GM21825 (cell line): ENCODE data around the gene VWF.
A peak's percentile ranks its signal among the peaks of the same experiment; 100 is the strongest.
"Not testable (repeated sequence)": the region's sequence is repeated elsewhere in the genome, so short reads cannot be mapped to it uniquely, and the experiment has no call there.

Source experiments
- ATAC-seq: cut with Tn5 transposase; IDR thresholded peaks from one replicate; pipeline ENCODE4 v1.9.1; 2021; ENCODE audit warnings: mild to moderate bottlenecking, moderate library complexity; ENCODE audit not compliant: unreplicated experiment

Gene VWF

GRCh38 chr12:6041891-6042290 is 82.6 kb downstream of the VWF start:
- no peak for ATAC-seq

GRCh38 chr12:6040815-6041214 is 83.7 kb downstream of the VWF start:
- no peak for ATAC-seq

DNA sequence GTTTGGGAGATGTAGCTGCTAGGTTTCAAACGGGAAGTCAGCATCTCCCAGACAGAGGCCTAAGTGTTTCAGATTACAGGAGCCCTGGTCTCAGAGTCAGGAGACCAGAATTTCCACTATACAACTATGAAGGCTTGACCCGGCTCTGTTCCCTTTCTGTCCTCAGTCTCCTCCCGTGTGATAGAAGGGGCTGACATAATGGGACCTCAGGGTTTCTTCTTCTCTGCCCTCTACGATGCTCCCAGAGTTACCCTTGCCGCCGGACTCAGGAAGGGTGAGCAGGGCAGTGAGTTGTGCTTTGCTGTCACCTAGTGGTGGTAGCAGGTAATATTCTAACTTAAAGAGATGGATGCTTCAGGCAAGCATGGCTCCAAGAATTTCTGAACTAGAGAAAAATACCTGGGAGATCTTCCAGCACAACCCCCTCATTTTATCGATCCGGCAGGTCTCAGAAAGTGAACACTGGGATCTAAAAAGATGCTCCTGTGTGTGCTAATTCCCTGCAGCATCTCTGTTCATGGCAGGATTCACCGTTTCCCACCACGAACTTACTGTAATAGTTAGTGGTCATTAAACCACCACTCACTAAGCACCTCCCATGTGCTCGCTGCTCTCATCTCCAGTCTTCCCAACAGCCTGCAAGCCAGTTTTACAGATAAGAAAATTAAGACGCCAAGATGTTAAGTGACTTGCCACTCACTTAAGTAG is 84.4 kb downstream of the VWF start:
- ATAC-seq: peak; percentile 48

DNA sequence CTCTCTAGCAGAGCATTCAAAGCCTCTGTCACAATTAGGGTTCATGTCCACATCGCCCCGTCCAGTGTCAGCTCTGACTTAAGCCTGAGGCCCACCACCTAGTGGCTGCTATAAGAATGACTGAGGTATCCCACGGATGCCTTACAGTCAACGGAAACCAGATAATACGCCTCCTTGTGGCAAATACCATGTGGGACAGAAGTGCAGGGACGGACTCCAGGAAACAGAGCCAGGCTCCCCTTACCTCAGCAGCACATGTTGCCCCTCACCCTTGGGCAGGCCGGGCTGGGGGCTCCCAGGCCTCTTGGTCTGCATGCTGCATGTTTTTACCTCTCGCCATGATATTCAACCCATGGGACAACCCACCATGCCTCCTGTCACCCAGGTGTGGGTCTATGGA is 86.3 kb downstream of the VWF start:
- ATAC-seq: no peak

GRCh38 chr12:6037459-6037858 is 87.0 kb downstream of the VWF start:
- no peak for ATAC-seq

DNA sequence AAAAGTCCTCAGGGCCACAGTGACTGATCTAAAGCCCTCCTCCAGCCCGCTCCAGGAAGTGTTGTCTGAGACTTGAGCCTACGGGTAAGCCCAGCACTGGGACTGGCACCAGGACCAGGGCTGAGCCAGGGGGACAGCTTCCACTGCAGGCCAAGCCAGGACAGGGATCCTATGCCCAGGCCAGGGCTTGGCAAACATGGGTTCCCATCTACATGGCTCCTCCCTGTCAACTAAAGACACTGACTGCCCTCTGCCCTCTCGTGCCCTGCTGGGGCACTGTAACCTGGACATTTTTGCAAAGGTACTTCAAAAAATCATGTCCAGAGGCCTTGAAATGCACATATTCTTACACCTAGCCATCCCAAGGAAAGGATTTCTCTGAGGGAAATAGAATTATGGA is 88.0 kb downstream of the VWF start:
- ATAC-seq: no peak

GRCh38 chr12:6034596-6034995 is 89.9 kb downstream of the VWF start:
- no peak for ATAC-seq

DNA sequence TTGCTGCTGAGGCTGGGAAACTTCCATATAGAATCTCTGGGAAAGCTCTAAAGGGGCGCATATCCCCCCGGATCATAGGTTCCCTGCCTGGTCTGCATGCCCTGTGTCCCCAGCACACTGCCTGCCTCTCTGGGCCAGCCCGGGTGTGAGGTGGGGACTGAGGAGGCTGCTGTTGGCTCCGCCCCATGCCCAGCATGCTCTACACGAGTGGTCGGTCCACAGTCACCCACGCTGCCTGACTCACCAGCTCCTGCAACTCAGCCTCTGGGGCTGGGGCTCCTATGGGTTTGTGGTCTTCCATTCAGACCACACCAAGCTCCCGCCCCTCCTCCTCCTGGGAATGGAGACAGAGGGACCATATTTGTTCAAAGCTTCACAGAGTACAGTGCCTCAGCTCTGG is 90.9 kb downstream of the VWF start:
- ATAC-seq: no peak

DNA sequence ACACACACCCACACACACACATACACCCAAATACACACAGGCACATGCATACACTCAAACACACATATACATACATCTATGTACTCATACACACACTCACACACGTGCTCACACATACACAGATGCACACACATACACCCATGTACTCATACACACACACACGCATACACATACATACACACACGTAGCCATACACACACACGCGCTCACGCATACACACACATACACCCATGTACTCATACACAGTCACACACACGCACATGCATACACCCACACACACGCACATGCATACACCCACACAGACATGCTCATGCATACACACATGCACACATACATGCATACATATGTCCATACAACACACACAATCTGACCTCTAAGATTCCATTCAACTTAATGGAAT is 91.7 kb downstream of the VWF start:
- no peak for ATAC-seq

DNA sequence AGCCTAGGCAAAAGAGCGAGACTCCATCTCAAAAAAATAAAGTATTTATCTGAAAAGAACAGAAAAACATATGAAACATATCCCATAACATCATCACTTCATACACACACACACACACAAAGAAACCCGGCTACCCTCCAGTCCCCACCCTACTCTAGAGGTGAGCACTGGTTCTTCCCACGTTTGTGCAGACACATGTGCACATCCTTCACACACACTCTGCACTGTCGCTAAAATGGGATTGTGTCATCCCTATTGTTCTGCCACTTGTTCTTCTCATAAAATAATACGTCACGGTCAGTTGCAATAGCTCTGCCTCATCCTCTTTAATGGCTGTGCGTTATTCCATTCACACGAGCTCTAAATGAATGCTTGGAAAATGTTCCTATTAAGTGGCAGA is 93.5 kb downstream of the VWF start:
- no peak for ATAC-seq

GRCh38 chr12:6030081-6030480 is 94.4 kb downstream of the VWF start:
- no peak for ATAC-seq

- no peak for ATAC-seq
Observed at GRCh38 chr12:6029401-6029800, 95.1 kb downstream of the VWF start.

DNA sequence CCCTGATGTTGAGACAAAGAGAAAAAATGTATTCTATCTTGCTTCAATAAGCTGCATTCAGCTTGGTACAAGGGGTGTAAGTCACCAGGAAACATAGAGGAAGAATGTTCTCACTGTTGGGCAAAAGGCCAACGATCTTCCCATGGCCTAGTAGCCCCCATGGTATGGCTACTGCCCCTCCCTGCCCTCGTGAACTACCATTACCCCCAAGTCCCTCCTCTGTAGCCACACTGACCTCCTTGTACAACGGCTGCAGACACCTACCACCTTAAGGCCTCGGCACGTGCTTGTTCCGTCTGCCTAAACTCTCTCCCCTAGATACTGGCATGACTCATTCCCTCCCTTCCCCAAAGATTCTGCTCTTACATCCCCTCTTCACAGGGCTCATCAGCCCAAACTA is 97.5 kb downstream of the VWF start:
- ATAC-seq: no peak

DNA sequence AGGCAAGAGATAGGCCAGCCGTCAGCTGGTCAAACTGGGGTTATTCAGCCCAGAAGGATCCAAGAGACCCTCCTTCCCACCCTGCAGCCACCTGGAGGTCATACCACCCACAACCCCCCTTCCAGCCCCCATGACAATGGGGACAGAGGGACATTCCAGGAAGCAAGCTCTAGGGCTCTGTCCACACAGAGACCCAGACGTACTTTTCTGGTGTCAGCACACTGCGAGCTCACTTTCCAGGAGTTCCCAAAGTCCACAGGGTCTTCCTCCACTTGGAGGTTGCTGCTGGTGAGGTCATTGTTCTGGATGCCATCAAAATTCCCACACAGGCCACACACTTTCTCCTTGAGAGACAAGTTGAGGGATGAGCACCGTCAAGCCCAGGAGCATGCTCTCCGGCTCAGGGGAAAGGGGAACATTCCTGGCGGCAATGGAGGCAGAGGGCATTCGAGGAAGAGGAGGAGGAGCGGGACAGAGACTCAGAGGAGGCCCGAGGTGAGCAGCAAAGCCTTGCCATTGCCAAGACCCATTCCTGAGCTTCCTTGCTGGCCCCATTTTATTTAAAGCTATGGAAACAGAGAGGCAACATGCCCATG is 98.7 kb downstream of the VWF start:
- not testable (repeated sequence) for ATAC-seq

GRCh38 chr12:6024066-6024465 is 100.4 kb downstream of the VWF start:
- ATAC-seq: not testable (repeated sequence)

GRCh38 chr12:6020930-6021329 is 103.5 kb downstream of the VWF start:
- no peak for ATAC-seq

DNA sequence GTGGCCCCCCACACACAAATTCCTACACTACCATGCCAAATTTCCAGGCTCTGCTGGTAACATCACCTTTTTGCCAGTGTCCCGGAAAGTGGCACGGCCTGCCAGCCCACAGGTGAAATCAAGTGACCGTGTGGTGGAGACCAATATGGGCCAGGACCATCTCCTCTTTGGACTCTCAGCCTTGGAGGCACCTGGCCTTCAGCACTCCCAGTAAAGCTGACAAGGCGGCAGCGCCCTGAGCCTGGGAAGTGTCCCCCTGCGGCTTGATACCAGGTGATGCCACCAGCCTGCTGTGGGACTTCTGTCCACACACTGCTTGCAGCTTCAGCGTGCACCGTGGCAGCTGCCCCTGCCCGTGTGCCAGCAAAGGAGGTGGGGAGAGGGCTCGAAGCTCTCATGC is 104.0 kb downstream of the VWF start:
- ATAC-seq: not testable (repeated sequence)

- ATAC-seq: not testable (repeated sequence)
Observed at GRCh38 chr12:6019256-6019655, 105.2 kb downstream of the VWF start.

DNA sequence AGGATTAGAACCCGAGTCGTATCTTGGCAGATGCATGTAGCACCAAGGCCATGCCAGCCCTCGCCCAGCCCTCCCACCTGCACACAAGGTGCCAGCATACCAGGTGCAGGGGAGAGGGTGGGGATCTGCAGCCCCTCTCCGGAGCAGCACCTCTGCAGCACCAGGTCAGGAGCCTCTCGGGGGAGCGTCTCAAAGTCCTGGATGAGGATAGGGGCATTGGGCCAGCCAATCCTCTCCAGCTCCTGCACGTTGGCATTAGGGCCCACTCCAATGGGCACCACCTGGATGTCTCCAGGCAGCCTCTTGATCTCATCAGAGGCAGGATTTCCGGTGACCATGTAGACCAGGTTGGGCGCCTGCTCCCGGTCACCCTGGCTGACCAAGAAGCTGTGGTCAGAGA is 106.2 kb downstream of the VWF start:
- no peak for ATAC-seq

- ATAC-seq: no peak
Observed at GRCh38 chr12:6016756-6017155, 107.7 kb downstream of the VWF start.

- not testable (repeated sequence) for ATAC-seq
Observed at GRCh38 chr12:6016004-6016403, 108.5 kb downstream of the VWF start.

GRCh38 chr12:6015271-6015670 is 109.2 kb downstream of the VWF start:
- not testable (repeated sequence) for ATAC-seq
